ENCODE measurements around the gene GRB2.
"Not testable (repeated sequence)": the region's sequence is repeated elsewhere in the genome, so short reads cannot be mapped to it uniquely, and the experiment has no call there.

The GRB2 gene

DNA sequence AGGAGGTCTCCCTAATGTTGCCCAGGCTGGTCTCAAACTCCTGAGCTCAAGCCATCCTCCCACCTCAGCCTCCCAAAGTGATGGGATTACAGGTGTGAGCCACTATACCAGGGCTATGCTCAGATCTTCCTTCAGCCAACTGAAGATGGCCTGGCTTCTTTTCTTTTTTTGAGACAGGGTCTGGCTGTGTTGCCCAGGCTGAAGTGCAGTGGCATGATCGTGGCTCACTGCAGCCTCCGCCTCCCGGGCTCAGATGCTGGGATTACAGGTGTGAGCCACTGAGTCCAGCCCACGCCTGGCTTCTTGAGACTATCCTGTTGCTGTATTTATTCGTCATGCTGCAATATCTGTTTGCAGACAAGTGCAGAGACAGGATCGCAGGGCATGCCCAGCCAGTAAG, 120.4 kb downstream of the GRB2 start:
- no peak for DNase-seq (ENCODE audit: low read depth in 2 of 2)

DNA sequence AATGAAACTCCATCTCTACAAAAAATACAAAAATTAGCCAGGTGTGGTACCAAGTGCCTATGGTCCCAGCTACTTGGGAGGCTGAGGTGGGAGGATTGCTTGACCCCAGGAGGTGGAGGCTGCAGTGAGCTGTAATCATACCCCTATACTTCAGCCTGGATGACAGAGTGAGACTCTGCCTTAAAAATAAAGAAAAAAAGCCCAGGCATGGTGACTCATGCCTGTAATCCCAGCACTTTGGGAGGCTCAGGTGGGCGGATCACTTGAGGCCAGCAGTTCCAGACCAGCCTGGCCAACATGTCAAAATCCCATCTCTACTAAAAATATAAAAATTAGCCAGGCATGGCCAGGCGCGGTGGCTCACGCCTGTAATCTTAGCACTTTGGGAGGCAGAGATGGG, 125.3 kb downstream of the GRB2 start:
- DNase-seq (ENCODE audit: low read depth in 2 of 2), result not testable (repeated sequence)

DNA sequence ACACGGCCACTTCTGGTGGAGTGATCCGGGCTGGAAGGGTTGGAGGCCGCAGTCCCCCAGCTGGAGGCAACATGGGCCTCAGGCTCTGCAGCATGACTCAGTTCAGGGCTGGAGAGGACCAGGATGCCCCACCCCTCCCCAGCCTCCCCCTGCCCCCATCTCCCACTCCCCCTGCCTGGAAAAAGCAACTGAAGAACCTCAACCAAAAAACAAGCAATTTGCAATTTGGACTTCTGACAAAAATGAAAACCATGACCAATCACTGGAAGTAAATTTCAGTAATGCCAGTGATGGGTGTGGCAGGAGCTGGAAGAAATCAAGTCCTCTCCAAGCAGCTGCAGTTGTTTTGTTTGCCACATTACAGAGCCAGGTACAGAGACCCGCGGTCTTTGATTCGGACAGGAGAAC, 127.8 kb downstream of the GRB2 start:
- no peak for DNase-seq (ENCODE audit: low read depth in 2 of 2)

DNA sequence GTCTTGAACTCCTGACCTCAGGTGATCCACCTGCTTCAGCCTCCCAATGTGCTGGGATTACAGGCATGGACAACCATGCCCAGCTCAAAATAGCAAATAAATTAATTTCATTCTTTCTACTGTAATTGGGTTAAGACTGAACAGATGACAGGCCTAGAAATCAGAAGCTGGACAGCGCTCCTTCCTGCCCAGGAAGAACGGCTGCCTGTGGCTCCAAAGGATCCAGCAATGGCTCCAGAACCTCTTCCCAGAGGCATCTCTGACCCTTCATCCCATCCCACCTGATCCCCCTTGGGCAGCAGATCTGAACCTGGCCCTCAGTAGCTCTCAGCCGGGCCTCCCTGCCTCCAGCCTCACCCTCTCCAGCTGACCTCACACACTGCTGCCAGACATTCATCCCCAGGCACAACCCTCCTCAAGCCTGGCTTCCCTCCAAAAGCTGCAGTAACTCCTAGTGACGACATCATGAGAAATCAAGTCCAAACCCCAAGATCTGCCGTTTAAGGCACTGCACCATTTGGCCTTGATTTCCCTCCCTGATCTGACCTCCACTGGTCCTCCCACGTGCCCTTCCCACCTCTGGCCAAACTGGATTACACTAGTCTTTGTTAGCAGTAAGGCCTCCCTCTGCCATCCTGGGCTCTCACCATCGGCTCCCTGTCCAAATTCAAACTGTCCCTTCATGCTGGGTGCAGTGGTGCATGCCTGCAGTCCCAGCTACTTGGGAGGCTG, 131.3 kb downstream of the GRB2 start:
- no peak for DNase-seq (ENCODE audit: low read depth in 2 of 2)

DNA sequence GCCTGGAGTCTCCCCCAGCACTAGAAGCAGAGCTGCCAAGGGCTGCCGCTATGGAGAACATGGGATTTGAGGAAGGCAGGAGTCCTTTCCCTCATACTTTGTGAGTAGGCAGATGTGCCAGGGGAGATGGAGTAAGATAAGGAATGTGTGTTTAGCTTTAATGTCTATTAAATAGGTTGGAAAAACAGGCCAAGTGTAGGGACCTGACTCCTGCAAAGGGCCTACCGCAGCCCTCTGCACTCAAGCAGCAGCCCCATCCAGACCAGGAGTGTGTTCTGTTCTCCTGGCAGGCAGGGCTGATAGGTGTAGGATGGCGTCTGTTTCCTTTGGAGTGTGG, 132.7 kb downstream of the GRB2 start:
- DNase-seq (ENCODE audit: low read depth in 2 of 2), result no peak

- DNase-seq (ENCODE audit: low read depth in 2 of 2), result no peak
Measured at GRCh38 chr17:75271955-75272847, 133.3 kb downstream of the GRB2 start.

DNA sequence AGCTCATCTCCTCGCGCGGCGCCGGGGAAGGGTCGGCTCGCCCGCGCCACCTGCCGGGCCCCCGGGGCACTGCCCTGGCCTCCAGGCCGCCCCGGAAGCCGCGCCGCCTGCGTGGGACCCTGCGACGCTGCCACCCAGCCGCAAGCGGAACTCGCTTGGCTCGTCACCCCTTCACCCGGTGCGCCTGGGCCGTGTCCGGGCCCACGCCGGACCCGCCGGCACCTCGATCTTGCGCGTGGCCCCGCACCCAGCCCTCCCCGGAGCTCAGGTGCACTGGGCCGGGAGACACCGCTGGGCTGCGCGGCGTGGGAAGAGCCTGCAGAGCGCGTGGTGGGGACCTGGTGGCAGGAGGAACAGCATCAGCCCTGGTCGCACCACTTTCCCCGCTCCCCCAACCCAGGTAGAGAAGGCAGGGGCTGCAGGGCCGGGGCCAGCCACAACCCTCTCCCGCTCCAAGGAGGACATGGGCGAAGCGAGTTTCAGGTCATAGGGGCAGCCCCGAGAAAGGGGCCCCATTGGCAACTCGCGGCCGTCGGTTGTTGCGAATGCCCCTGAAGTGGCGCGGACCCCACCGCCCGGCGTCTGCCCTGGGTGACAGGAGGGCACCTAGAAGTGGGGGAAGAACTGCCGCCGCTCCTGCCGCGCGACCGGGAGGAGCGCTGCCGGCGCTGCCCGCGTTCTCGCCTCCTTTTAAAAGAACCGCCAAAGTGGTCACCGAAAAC, 134.1 kb downstream of the GRB2 start:
- peak; percentile 71 to 83 for DNase-seq (ENCODE audit: low read depth in 2 of 2)

GRCh38 chr17:75270966-75271232, 134.6 kb downstream of the GRB2 start, which contains the start of gene MIF4GD:
Gene MIF4GD (minus strand): TSS chr17:75271231. CDS start chr17:75270195, 1,036 bp downstream.
- DNase-seq (ENCODE audit: low read depth in 2 of 2), result no peak

- peak in 1 of 2 donors; percentile 47 for DNase-seq (ENCODE audit: low read depth in 2 of 2)
Measured at GRCh38 chr17:75270218-75270965, 135.1 kb downstream of the GRB2 start.

DNA sequence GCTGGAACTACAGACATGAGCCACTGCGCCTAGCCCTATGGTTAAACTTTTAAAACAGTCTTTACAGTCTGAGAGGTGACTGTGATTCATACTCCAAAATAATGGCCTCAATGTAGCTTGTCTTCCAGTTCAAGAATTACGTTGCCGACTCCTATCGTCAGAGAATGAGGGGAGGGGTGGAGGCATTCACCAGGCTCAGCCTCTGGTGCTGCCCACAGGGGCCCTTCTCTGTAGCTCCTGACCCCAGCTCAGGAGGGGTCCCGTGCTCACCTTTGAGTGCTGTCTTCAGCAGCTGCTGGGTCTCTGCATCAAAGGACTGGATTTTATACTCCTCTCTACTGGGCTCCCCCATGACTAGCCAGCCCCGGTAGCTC, 135.6 kb downstream of the GRB2 start:
- no peak for DNase-seq (ENCODE audit: low read depth in 2 of 2)

All from stimulated activated CD4-positive, alpha-beta T cell treated with anti-CD3 and anti-CD28 coated beads, Interleukin-15, amount 100 ng/mL, for 48 hours (primary cell).